ENCODE results near the gene NUTF2. TPM values are rescaled to one million over a fixed set of nuclear protein-coding genes. Genes with fewer than 3 reads are reported as not detected.

The NUTF2 gene
- polyA plus RNA-seq, 3 donors = 64.2 to 104 (median 90.3) TPM

- Histone ChIP-seq H3K4me1 (ENCODE audit: control insufficient read depth in 1 of 2, insufficient read depth in 2 of 2, low read length in 2 of 2) (peaks cover 6 to 8% of the 10 kb centered on the region in 2 donors), H3K4me3 (replicated peaks in 1 of 3; ENCODE audit: low read depth in 2 of 3, low read length in 3 of 3) (no peak overlapping the region), H3K79me2 (ENCODE audit: insufficient read depth, low read length) (peaks cover 2% of the 10 kb centered on the region), H3K9ac (ENCODE audit: insufficient read depth, low read length, poor library complexity, severe bottlenecking) (no peak overlapping the region), H4K20me1 (ENCODE audit: insufficient read depth, low read length) (peaks cover 3% of the 10 kb centered on the region), H3K27me3 (ENCODE audit: control insufficient read depth in 2 of 2, insufficient read depth in 2 of 2, low read length in 2 of 2) (no peaks in the 10 kb centered on the region), H3K36me3 (replicated peaks in 1 of 2; ENCODE audit: control insufficient read depth in 1 of 2, insufficient read depth in 2 of 2, low read length in 2 of 2) (peaks cover 31 to 39% of the 10 kb centered on the region in 2 donors), H2AFZ (ENCODE audit: insufficient read depth, low read depth, low read length, poor library complexity, severe bottlenecking) (no peak overlapping the region), H3K4me2 (replicated peaks; ENCODE audit: extremely low read depth, low read length, poor library complexity, severe bottlenecking) (no peak overlapping the region), H3K9me3 (replicated peaks in 1 of 2; ENCODE audit: control insufficient read depth in 1 of 2, insufficient read depth in 1 of 2, low read length in 2 of 2) (no peaks in the 10 kb centered on the region), H3K27ac (ENCODE audit: low read depth in 1 of 2, low read length in 2 of 2) (no peak overlapping the region)
- H3K36me3 Mint-ChIP-seq = peaks cover 17 to 43% of the 10 kb centered on the region in 2 donors
- DNase-seq = no peak
- no peak overlapping the region for H3K4me3 Mint-ChIP-seq
- H3K27me3 Mint-ChIP-seq (ENCODE audit: low read depth in 3 of 3) = peaks cover 0 to 2% (median 2%) of the 10 kb centered on the region in 3 donors
- H3K4me1 Mint-ChIP-seq = peaks cover 6% of the 10 kb centered on the region
- intact Hi-C loops (cut with micrococcal nuclease) = loop anchor here (5.0 to 10.0 kb wide), 2 partner anchors 164 to 346 kb away; partner anchors contain the start of gene ESRP2 (in 1 of the 2)
- no peaks in the 10 kb centered on the region for H3K9me3 Mint-ChIP-seq
- no peak for TF ChIP-seq CTCF (IDR thresholded peaks at IDR 0.05)
- WGBS (ENCODE audit: insufficient coverage) = 100% methylated on average over 1 of the region's 3 CpGs
- peak overlapping the region in 1 of 7 donors; percentile 41 for H3K27ac Mint-ChIP-seq
Measured at GRCh38 chr16:67888331-67888730, 41.6 kb downstream of the NUTF2 start.

- Histone ChIP-seq H3K4me1 (ENCODE audit: control insufficient read depth in 1 of 2, insufficient read depth in 2 of 2, low read length in 2 of 2) (peaks cover 18 to 21% of the 10 kb centered on the region in 2 donors), H3K4me3 (replicated peaks in 1 of 3; ENCODE audit: low read depth in 2 of 3, low read length in 3 of 3) (peak overlapping the region; percentile 33 to 90 (median 58)), H2AFZ (ENCODE audit: insufficient read depth, low read depth, low read length, poor library complexity, severe bottlenecking) (peak overlapping the region; percentile 61), H3K27me3 (ENCODE audit: control insufficient read depth in 2 of 2, insufficient read depth in 2 of 2, low read length in 2 of 2) (no peaks in the 10 kb centered on the region), H3K9ac (ENCODE audit: insufficient read depth, low read length, poor library complexity, severe bottlenecking) (peak overlapping the region; percentile 99), H3K79me2 (ENCODE audit: insufficient read depth, low read length) (peaks cover 42% of the 10 kb centered on the region), H3K9me3 (replicated peaks in 1 of 2; ENCODE audit: control insufficient read depth in 1 of 2, insufficient read depth in 1 of 2, low read length in 2 of 2) (no peaks in the 10 kb centered on the region), H4K20me1 (ENCODE audit: insufficient read depth, low read length) (peaks cover 14% of the 10 kb centered on the region), H3K27ac (ENCODE audit: low read depth in 1 of 2, low read length in 2 of 2) (peak overlapping the region in 1 of 2 donors; percentile 97), H3K36me3 (replicated peaks in 1 of 2; ENCODE audit: control insufficient read depth in 1 of 2, insufficient read depth in 2 of 2, low read length in 2 of 2) (no peaks in the 10 kb centered on the region), H3K4me2 (replicated peaks; ENCODE audit: extremely low read depth, low read length, poor library complexity, severe bottlenecking) (peak overlapping the region; percentile 91)
- Mint-ChIP-seq H3K27me3 (ENCODE audit: low read depth in 3 of 3) (no peaks in the 10 kb centered on the region), H3K4me1 (peaks cover 24% of the 10 kb centered on the region), H3K36me3 (peaks cover 3 to 12% of the 10 kb centered on the region in 2 donors), H3K4me3 (peak overlapping the region; percentile 79 to 84), H3K9me3 (no peaks in the 10 kb centered on the region), H3K27ac (peak overlapping the region; percentile 66 to 93 (median 88))
- DNase-seq = no peak
- intact Hi-C loops (cut with micrococcal nuclease) = loop anchor here in 1 of 2 donors (5.0 kb wide), 3 partner anchors 45 to 330 kb away; partner anchors contain the start of genes CTCF, PSMB10, RANBP10 and TSNAXIP1
- no CpG with 5 or more reads among the region's 5 CpGs for WGBS (ENCODE audit: insufficient coverage)
- TF ChIP-seq CTCF (IDR thresholded peaks at IDR 0.05) = no peak
Measured at GRCh38 chr16:67892375-67892774, 45.6 kb downstream of the NUTF2 start.
